ENCODE results near the gene TXNL4B. TPM values are rescaled to one million over a fixed set of nuclear protein-coding genes. Genes with fewer than 3 reads are reported as not detected.

Gene TXNL4B
- total RNA-seq, 4 donors from 2014 or later: 3.9 to 15.4 (median 9.0) TPM

DNA sequence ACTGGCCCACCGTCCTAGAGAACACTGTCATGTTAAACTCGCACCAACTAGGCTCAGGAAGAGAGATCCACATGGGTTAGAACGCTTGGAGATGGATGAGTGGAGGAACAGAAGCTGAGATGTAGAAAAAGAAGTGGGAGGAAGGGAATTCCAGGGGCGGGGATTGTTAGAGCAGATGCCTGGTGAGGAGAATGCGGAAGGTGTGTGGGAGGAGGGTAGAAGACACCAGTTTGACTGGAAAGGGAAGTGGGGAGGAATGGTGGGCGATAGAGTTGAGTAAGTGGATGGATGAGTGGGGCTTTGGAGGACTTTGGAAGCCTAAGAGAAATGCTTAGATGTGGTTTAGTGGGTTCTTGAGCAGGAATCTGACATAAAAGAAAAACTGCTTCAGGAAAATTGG is 37.6 kb upstream of the TXNL4B start:
- TF ChIP-seq, protein P1, sequence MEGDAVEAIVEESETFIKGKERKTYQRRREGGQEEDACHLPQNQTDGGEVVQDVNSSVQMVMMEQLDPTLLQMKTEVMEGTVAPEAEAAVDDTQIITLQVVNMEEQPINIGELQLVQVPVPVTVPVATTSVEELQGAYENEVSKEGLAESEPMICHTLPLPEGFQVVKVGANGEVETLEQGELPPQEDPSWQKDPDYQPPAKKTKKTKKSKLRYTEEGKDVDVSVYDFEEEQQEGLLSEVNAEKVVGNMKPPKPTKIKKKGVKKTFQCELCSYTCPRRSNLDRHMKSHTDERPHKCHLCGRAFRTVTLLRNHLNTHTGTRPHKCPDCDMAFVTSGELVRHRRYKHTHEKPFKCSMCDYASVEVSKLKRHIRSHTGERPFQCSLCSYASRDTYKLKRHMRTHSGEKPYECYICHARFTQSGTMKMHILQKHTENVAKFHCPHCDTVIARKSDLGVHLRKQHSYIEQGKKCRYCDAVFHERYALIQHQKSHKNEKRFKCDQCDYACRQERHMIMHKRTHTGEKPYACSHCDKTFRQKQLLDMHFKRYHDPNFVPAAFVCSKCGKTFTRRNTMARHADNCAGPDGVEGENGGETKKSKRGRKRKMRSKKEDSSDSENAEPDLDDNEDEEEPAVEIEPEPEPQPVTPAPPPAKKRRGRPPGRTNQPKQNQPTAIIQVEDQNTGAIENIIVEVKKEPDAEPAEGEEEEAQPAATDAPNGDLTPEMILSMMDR (IDR thresholded peaks at IDR 0.05; ENCODE audit: low read depth): no peak

DNA sequence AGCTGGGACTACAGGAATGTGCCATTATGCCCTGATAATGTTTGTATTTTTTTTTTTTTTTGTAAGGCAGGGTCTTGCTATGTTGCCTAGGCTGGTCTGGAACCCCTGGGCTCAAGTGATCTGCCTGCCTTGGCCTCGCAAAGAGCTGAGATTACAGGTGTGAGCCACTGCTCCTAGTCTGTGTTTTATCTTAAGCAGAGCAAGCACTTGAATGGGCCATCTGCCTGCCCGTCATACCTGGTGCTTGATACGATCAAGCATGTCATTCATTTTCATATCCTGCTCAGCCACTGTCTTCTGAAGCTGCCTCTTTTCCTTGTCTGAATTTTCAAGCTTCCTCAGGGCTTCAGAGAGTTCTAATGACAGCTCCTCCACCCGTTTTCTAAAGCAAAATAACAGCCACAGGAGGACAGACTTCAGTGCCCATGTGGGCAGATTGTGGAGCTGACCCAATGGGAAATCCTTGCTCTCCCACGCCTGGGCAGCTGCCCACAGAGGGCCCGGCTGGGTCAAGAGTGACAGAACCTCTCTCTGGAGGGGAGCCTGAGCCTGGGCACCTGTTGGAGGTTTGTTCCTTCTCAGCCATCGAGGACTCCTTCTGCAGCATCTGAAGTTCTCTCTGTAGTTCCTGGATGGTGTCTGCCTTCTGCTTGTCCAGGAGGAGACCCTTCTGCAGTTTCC is 36.7 kb upstream of the TXNL4B start:
- TF ChIP-seq, protein P1 (IDR thresholded peaks at IDR 0.05; ENCODE audit: low read depth): no peak

DNA sequence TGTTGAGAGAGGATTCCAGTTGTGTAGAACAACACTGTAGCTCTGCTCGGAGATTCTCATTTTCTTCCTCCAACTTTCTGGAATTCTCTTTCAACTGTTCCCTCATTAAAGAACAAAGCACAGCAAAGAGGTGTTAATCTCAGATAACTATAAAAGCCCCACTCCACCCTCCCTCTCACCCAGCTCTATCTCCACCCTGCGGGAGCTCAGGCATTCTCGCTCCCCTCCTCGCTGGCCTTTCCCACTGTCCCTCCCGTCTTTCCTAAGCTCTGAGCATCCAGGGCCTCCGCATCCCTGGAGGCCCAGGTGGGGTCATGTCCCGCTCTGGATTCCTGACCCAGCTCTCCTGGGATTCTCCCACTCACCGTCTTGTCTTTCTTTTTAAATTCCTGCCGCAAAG is 35.3 kb upstream of the TXNL4B start:
- TF ChIP-seq, protein P1 (IDR thresholded peaks at IDR 0.05; ENCODE audit: low read depth): no peak

DNA sequence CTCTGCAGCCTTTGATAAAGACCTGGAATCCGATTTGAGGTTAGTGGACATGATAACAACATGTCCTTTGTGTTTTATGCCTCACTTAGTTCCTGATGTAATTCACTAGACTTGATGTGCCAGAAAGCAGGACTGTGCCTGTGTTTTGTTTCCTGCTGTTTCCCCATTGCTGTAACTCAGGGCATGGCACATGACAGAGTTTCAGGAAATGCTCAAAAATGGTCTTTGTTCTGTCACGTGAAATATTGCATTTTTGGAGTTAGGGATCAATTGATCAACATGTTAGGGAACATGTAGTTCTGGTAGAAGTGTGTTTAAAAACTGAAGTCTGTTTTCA is 33.0 kb upstream of the TXNL4B start:
- TF ChIP-seq, protein P1 (IDR thresholded peaks at IDR 0.05; ENCODE audit: low read depth): no peak

DNA sequence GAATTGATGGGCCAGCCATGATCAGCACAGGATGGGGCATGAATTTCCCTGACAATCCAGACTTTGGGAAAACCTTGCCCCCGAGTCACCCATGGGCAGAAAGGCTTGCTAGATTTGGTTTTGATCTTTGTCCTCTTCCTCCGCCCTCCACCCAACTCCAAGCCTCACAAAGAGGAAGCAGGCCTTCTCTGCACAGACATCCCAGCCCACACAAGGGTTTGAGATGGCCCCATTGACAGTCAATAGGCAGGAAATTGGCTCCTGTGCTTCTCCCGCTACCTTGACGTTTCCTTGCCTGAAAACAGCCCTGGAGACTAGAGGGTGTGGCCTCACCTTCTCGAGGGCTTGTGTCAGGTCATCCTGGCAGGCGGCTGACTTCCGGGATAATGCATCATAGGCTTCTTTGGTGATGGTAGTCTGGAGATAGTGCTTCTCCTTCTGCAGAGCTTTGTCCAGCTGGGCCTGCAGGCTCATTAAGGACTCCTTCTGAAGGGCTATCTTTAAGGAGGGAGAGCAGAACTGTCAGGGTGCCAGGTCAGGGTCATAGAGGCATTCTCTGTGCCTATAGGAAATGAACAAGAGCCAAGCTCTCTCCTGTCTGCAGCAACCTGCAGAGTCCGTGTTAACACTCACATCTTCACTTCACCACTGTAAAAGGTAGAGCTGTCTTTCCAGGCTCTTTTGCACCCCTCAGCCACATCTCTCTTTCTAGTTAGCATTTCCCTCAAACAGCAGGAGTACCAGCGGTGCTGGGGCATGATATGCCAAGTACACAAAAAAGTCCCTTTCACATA is 32.4 kb upstream of the TXNL4B start:
- TF ChIP-seq, protein P1 (IDR thresholded peaks at IDR 0.05; ENCODE audit: low read depth): no peak

DNA sequence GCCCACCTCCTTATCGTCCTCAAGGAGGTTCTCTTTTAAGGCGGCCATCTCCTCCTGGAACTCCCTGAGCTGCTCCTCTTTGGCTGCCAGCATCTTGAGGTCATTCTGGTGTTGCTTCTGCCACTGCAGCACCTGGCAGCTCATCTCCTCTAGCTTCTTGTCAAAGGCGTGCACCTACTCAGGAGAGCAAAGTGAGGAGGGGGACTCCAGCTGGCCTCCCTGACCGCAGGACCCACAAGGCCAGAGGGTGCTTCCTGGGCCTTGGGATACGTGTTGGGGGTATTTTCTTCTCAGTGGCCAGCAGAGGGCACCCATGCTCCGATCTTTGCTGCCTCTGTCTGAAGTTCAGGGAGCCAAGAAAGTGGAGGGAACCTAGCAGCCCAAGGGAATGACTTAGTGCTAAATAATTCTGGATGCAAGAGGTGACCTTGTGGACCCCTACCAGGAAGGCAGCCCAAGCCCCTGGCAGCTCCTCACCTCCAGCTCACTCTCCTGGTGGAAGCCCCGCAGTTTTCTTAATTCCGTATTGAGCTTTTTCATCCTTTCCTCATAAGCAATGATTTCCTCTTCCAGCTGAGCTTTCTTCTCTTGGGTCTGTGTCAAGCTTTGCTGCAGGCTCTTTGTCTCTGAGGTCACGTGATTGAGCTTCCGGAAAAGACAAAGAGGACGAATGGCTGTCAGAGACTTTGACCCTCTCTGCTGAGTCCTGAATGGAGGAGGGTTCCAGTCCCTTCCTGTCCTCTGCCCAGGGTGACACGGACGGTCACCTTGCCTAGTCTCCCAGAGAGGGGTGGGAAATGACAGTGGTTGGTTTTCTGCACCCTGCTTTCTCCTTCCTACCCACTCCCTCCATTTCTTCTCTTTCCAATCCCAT is 31.6 kb upstream of the TXNL4B start:
- TF ChIP-seq, protein P1 (IDR thresholded peaks at IDR 0.05; ENCODE audit: low read depth): no peak

DNA sequence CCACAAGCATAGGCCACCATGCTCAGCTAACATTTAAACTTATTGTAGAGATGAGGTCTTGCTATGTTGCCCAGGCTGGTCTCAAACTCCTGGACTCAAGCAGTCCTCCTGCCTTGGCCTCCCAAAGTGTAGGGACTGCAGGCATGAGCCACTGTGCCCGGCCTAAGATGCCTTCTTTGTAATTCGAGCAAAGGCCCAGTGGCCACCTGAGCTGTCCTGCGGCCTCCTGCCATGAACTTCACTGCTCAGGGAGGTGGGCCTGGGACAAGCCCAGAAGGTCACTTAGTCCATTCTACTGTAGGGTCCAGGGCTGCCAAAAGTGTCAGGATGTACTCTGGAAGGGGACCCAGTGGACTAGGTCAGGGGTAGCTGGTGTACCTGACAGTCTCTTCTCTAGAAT is 30.7 kb upstream of the TXNL4B start:
- TF ChIP-seq, protein P1 (IDR thresholded peaks at IDR 0.05; ENCODE audit: low read depth): no peak

Data from subcutaneous adipose tissue (tissue), 4 donors.